K562 (cell line): ENCODE measurements around the gene NUP210.

Experiments used
- CTCF ChIP-seq, 3 experiments: IDR thresholded peaks in 2 of 3; conservative IDR thresholded peaks in 1 of 3; 2 replicates each; pipeline ENCODE4 v1.5.1; 2011 to 2012; ENCODE audit warnings: low read length in 3 of 3, mild to moderate bottlenecking in 3 of 3, control low read depth in 2 of 3, improper control_type of control experiment in 1 of 3, inconsistent platforms in 1 of 3, low read depth in 1 of 3, mixed read lengths in 1 of 3, moderate library complexity in 1 of 3; ENCODE audit not compliant: insufficient read depth in 2 of 3
- EZH2 ChIP-seq: IDR thresholded peaks from 2 replicates; pipeline ENCODE4 v1.6.1; 2012; ENCODE audit warnings: low read depth, mild to moderate bottlenecking, inconsistent platforms, low read length, borderline replicate concordance
- MYNN ChIP-seq, 2 experiments: sonication (generic); formaldehyde crosslinking in 1 of 2; IDR thresholded peaks; 2 replicates each; pipeline versions ENCODE4 v1.5.0 to v1.6.1; 2016 to 2020; ENCODE audit warnings: antibody characterized with exemption in 1 of 2, missing genetic modification reagents in 1 of 2
- SMC3 ChIP-seq: conservative IDR thresholded peaks from 2 replicates; pipeline ENCODE4 v1.6.1; 2011; ENCODE audit warnings: low read depth, low read length, improper control_type of control experiment; ENCODE audit not compliant: insufficient read depth
- SRSF9 ChIP-seq: fragments of 200-400 bp; formaldehyde crosslinking; IDR thresholded peaks from 2 replicates; pipeline ENCODE4 v1.6.1; 2017; ENCODE audit warnings: low read depth, low read length, borderline replicate concordance
- XRCC5 ChIP-seq: fragments of 200-400 bp; formaldehyde crosslinking; IDR thresholded peaks from 2 replicates; pipeline ENCODE4 v1.6.1; 2017; ENCODE audit warnings: low read depth, mild to moderate bottlenecking, low read length
- YY1 ChIP-seq, 3 experiments: IDR thresholded peaks; 2 replicates each; pipeline ENCODE4 v1.6.1; 2011; ENCODE audit warnings: low read length in 2 of 3, mild to moderate bottlenecking in 2 of 3, moderate library complexity in 2 of 3, borderline replicate concordance in 1 of 3, control low read depth in 1 of 3, low read depth in 1 of 3; ENCODE audit not compliant: insufficient read depth in 3 of 3, insufficient replicate concordance in 2 of 3, control insufficient read depth in 1 of 3, insufficient read length in 1 of 3; ENCODE audit errors: extremely low read depth in 1 of 3
- ZNF354B ChIP-seq: fragments of 250-450 bp; sonication (Bioruptor Pico); IDR thresholded peaks from 2 replicates; pipeline ENCODE4 v1.4.0; 2020
- ZNF41 ChIP-seq: fragments of 250-450 bp; sonication (Bioruptor Pico); conservative IDR thresholded peaks from 2 replicates; pipeline ENCODE4 v1.4.0; 2020; ENCODE audit warnings: mild to moderate bottlenecking
- ZSCAN29 ChIP-seq: fragments of 450-650 bp; IDR thresholded peaks from 2 replicates; pipeline ENCODE4 v1.6.1; 2017

- no peak for TF ChIP-seq CTCF (IDR thresholded peaks at IDR 0.05 in 2 of 3, conservative IDR thresholded peaks at IDR 0.05 in 1 of 3; ENCODE audit: insufficient read depth in 2 of 3, low read depth in 1 of 3, low read length in 3 of 3)
- TF ChIP-seq SRSF9 = no peak
- peak in 1 of 3 experiments; percentile 68 for TF ChIP-seq YY1 (IDR thresholded peaks at IDR 0.05; ENCODE audit: borderline replicate concordance in 1 of 3, control insufficient read depth in 1 of 3, extremely low read depth in 1 of 3, insufficient read depth in 3 of 3, insufficient read length in 1 of 3, insufficient replicate concordance in 2 of 3, low read depth in 1 of 3, low read length in 2 of 3)
- TF ChIP-seq ZSCAN29 = 0 out of 2 replicates have a peak, but pooled peaks have one; percentile 15
- no peak for TF ChIP-seq MYNN (IDR thresholded peaks at IDR 0.05)
- TF ChIP-seq MYNN (CRISPR knock-in tag; IDR thresholded peaks at IDR 0.05) = no peak
- no peak for TF ChIP-seq ZNF41 (CRISPR knock-in tag)
- TF ChIP-seq EZH2 = no peak
- TF ChIP-seq SMC3 = no peak
- TF ChIP-seq ZNF354B (CRISPR knock-in tag) = no peak
- no peak for TF ChIP-seq XRCC5
These were observed 976 bp upstream of the NUP210 start for GRCh38 chr3:13420831-13421765.
